ENCODE data around the gene COX8C. TPM values are rescaled to one million over a fixed set of nuclear protein-coding genes. Genes with fewer than 3 reads are reported as not detected.
A peak's percentile ranks its signal among the peaks of the same experiment; 100 is the strongest.

COX8C gene
- total and polyA plus RNA-seq, 9 of the 15 experiments (the other 6 are each of a cell fraction or from before 2014, with no cell fraction given) = not detected

GRCh38 chr14:93332853-93333630 is 13.9 kb upstream of the COX8C start, which contains the start of gene BTBD7 (continued):
- TF ChIP-seq HMGN3 (IDR thresholded peaks at IDR 0.05; ENCODE audit: borderline replicate concordance, extremely low read depth, insufficient read length, low read depth, low read length) = peak; percentile 50
- TF ChIP-seq, protein P1, sequence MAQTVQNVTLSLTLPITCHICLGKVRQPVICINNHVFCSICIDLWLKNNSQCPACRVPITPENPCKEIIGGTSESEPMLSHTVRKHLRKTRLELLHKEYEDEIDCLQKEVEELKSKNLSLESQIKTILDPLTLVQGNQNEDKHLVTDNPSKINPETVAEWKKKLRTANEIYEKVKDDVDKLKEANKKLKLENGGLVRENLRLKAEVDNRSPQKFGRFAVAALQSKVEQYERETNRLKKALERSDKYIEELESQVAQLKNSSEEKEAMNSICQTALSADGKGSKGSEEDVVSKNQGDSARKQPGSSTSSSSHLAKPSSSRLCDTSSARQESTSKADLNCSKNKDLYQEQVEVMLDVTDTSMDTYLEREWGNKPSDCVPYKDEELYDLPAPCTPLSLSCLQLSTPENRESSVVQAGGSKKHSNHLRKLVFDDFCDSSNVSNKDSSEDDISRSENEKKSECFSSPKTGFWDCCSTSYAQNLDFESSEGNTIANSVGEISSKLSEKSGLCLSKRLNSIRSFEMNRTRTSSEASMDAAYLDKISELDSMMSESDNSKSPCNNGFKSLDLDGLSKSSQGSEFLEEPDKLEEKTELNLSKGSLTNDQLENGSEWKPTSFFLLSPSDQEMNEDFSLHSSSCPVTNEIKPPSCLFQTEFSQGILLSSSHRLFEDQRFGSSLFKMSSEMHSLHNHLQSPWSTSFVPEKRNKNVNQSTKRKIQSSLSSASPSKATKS (CRISPR knock-in tag; IDR thresholded peaks at IDR 0.05) = no peak
- no peak for TF ChIP-seq ATF4 (CRISPR knock-in tag; IDR thresholded peaks at IDR 0.05)
- no peak for TF ChIP-seq EP300 (IDR thresholded peaks at IDR 0.05; ENCODE audit: low read length)
- peak; percentile 62; the same call in 1 of the 2 replicates for TF ChIP-seq BHLHE40 (IDR thresholded peaks at IDR 0.05; ENCODE audit: low read length)
- TF ChIP-seq SMARCE1 (IDR thresholded peaks at IDR 0.05) = no peak
- TF ChIP-seq GATAD2A (IDR thresholded peaks at IDR 0.05) = no peak
- peak; percentile 39; the same call in 1 of the 2 replicates for TF ChIP-seq RB1 (IDR thresholded peaks at IDR 0.05; ENCODE audit: low read depth)
- TF ChIP-seq CREM (IDR thresholded peaks at IDR 0.05; ENCODE audit: low read depth) = peak; percentile 61; the same call in 1 of the 2 replicates
